Measurements from ENCODE around the gene RPA1. TPM values are rescaled to one million over a fixed set of nuclear protein-coding genes. Genes with fewer than 3 reads are reported as not detected.

The RPA1 gene
- total RNA-seq, 4 donors from 2014 or later, result 15.9 to 108 (median 41.5) TPM

DNA sequence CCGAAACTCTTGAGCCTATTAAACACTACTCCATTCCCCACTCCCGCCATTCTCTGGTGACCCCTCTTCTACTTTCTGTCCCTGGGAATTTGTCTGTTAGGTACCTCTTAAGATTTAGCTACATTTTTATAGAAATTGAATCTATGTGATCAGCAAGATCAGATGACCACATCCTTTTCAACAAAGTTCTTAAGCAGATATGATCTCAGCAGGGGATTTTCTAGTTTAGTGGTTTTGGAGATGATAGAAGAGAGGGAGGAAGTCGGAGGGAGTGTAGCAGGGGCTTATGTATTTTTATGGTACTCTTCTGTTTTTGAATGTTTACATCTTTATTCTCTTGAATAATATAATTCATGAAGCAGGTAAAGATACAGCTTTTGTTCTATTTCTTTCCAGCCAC is 40.8 kb downstream of the RPA1 start:
- no peak for DNase-seq
- intact Hi-C loops (cut with DNase I; ENCODE audit: low total_unique reads), result no loop called here
- H3K27me3 ChIP-seq, result no peaks in the 10 kb centered on the region
- no peaks in the 10 kb centered on the region for H3K9me3 ChIP-seq
- no peaks in the 10 kb centered on the region for H3K4me1 ChIP-seq
- H3K27ac ChIP-seq, result no peak overlapping the region
- no peak overlapping the region for H3K4me3 ChIP-seq
- no peak for TF ChIP-seq POLR2A (IDR thresholded peaks at IDR 0.05)
- TF ChIP-seq, protein P1, sequence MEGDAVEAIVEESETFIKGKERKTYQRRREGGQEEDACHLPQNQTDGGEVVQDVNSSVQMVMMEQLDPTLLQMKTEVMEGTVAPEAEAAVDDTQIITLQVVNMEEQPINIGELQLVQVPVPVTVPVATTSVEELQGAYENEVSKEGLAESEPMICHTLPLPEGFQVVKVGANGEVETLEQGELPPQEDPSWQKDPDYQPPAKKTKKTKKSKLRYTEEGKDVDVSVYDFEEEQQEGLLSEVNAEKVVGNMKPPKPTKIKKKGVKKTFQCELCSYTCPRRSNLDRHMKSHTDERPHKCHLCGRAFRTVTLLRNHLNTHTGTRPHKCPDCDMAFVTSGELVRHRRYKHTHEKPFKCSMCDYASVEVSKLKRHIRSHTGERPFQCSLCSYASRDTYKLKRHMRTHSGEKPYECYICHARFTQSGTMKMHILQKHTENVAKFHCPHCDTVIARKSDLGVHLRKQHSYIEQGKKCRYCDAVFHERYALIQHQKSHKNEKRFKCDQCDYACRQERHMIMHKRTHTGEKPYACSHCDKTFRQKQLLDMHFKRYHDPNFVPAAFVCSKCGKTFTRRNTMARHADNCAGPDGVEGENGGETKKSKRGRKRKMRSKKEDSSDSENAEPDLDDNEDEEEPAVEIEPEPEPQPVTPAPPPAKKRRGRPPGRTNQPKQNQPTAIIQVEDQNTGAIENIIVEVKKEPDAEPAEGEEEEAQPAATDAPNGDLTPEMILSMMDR (IDR thresholded peaks at IDR 0.05), result no peak
- no peaks in the 10 kb centered on the region for H3K36me3 ChIP-seq

- Histone ChIP-seq H3K9me3 (no peaks in the 10 kb centered on the region), H3K27me3 (no peaks in the 10 kb centered on the region), H3K36me3 (no peaks in the 10 kb centered on the region), H3K27ac (no peak overlapping the region), H3K4me3 (no peak overlapping the region), H3K4me1 (no peaks in the 10 kb centered on the region)
- no peak for TF ChIP-seq POLR2A (IDR thresholded peaks at IDR 0.05)
- TF ChIP-seq, protein P1 (IDR thresholded peaks at IDR 0.05), result no peak
- DNase-seq, result no peak
- intact Hi-C loops (cut with DNase I; ENCODE audit: low total_unique reads), result no loop called here
Observed at GRCh38 chr17:1871756-1872155, 42.0 kb downstream of the RPA1 start.

- no peaks in the 10 kb centered on the region for H3K36me3 ChIP-seq
- H3K27ac ChIP-seq, result no peak overlapping the region
- no peaks in the 10 kb centered on the region for H3K9me3 ChIP-seq
- H3K27me3 ChIP-seq, result no peaks in the 10 kb centered on the region
- H3K4me1 ChIP-seq, result no peaks in the 10 kb centered on the region
- TF ChIP-seq, protein P1 (IDR thresholded peaks at IDR 0.05), result no peak
- no peak for TF ChIP-seq POLR2A (IDR thresholded peaks at IDR 0.05)
- no peak overlapping the region for H3K4me3 ChIP-seq
- DNase-seq, result no peak
- intact Hi-C loops (cut with DNase I; ENCODE audit: low total_unique reads), result no loop called here
Observed at GRCh38 chr17:1872254-1872653, 42.4 kb downstream of the RPA1 start.

DNA sequence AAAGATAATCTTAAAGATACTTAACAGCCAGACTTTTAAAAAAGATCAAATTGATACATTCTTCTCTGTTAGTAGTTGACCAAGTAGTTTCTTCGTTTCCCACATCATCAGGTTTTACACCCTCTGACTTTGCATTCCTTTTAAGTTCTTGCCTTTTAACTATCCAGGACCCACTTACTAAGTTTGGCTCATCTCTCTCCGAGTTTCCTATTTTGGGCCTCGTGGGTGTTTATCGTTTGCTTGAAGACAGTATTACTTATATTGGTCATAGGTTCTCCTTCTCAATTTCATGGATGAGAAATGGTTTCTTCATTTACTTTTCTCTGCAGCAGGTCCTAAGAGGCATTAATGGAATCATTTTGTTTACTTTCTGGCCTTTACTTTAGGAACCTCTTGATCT is 43.2 kb downstream of the RPA1 start:
- DNase-seq, result no peak
- H3K36me3 ChIP-seq, result no peaks in the 10 kb centered on the region
- H3K4me3 ChIP-seq, result no peak overlapping the region
- H3K27me3 ChIP-seq, result no peaks in the 10 kb centered on the region
- no peaks in the 10 kb centered on the region for H3K4me1 ChIP-seq
- H3K27ac ChIP-seq, result no peak overlapping the region
- TF ChIP-seq, protein P1 (IDR thresholded peaks at IDR 0.05), result no peak
- TF ChIP-seq POLR2A (IDR thresholded peaks at IDR 0.05), result no peak
- intact Hi-C loops (cut with DNase I; ENCODE audit: low total_unique reads), result no loop called here
- no peaks in the 10 kb centered on the region for H3K9me3 ChIP-seq

GRCh38 chr17:1873418-1873817 is 43.6 kb downstream of the RPA1 start:
- H3K27ac ChIP-seq, result no peak overlapping the region

More at GRCh38 chr17:1873418-1873817, 43.6 kb downstream of the RPA1 start:
- intact Hi-C loops (cut with DNase I; ENCODE audit: low total_unique reads), result no loop called here
- Histone ChIP-seq H3K4me1 (no peaks in the 10 kb centered on the region), H3K27me3 (no peaks in the 10 kb centered on the region), H3K4me3 (no peak overlapping the region), H3K36me3 (no peaks in the 10 kb centered on the region), H3K9me3 (no peaks in the 10 kb centered on the region)
- no peak for TF ChIP-seq POLR2A (IDR thresholded peaks at IDR 0.05)
- TF ChIP-seq, protein P1 (IDR thresholded peaks at IDR 0.05), result no peak
- no peak for DNase-seq

All from uterus (tissue), 4 donors.